H9 (cell line): Measurements from ENCODE around the gene GLB1L2. TPM values are rescaled to one million over a fixed set of nuclear protein-coding genes. Genes with fewer than 3 reads are reported as not detected.

ENCODE experiments used
- DNase-seq: peaks from one replicate; pipeline ENCODE4 v3.0.0-alpha.2; 2017
- H2AFZ ChIP-seq: one replicate; pipeline ENCODE4 v1.6.1; 2013; ENCODE audit warnings: mild to moderate bottlenecking, low read length, control low read depth, moderate library complexity
- H2AK5ac ChIP-seq: 2 replicates; pipeline ENCODE4 v1.6.1; 2013; ENCODE audit warnings: low read length, control low read depth, mixed read lengths; ENCODE audit not compliant: insufficient read length
- H2BK120ac ChIP-seq: one replicate; pipeline ENCODE4 v1.6.1; 2013; ENCODE audit warnings: low read depth, mild to moderate bottlenecking, low read length, control low read depth, inconsistent platforms; ENCODE audit not compliant: poor library complexity, severe bottlenecking
- H2BK12ac ChIP-seq: 2 replicates; pipeline ENCODE4 v1.6.1; 2013; ENCODE audit warnings: low read length, control low read depth, mixed read lengths, low read depth; ENCODE audit not compliant: insufficient read length
- H2BK15ac ChIP-seq: 2 replicates; pipeline ENCODE4 v1.6.1; 2013; ENCODE audit warnings: low read depth, low read length, control low read depth
- H2BK20ac ChIP-seq: one replicate; pipeline ENCODE4 v1.6.1; 2013; ENCODE audit warnings: low read depth, mild to moderate bottlenecking, low read length, control low read depth, inconsistent platforms; ENCODE audit not compliant: poor library complexity, severe bottlenecking
- H2BK5ac ChIP-seq: 2 replicates; pipeline ENCODE4 v1.6.1; 2013; ENCODE audit warnings: low read length, control low read depth, mixed read lengths; ENCODE audit not compliant: insufficient read length
- H3K14ac ChIP-seq: 2 replicates; pipeline ENCODE4 v1.6.1; 2013; ENCODE audit warnings: low read length, control low read depth; ENCODE audit not compliant: insufficient read depth
- H3K18ac ChIP-seq: 2 replicates; pipeline ENCODE4 v1.6.1; 2013; ENCODE audit warnings: low read depth, mild to moderate bottlenecking, mixed read lengths, low read length, control low read depth; ENCODE audit not compliant: insufficient read length
- H3K23ac ChIP-seq: 2 replicates; pipeline ENCODE4 v1.6.1; 2013; ENCODE audit warnings: low read length, control low read depth, mixed read lengths, low read depth; ENCODE audit not compliant: insufficient read length
- H3K23me2 ChIP-seq: 2 replicates; pipeline ENCODE4 v1.6.1; 2013; ENCODE audit warnings: low read depth, mild to moderate bottlenecking, mixed read lengths, low read length, control low read depth; ENCODE audit not compliant: insufficient read length, poor library complexity, severe bottlenecking
- H3K27ac ChIP-seq: 2 replicates; pipeline ENCODE4 v1.5.1; 2013; ENCODE audit warnings: low read length, control low read depth, mixed read lengths, low read depth; ENCODE audit not compliant: insufficient read length
- H3K27me3 ChIP-seq: 2 replicates; pipeline ENCODE4 v1.6.1; 2013; ENCODE audit warnings: low read length, control low read depth, inconsistent platforms; ENCODE audit not compliant: insufficient read depth
- H3K4ac ChIP-seq: 2 replicates; pipeline ENCODE4 v1.6.1; 2013; ENCODE audit warnings: low read depth, mild to moderate bottlenecking, control low read depth, inconsistent platforms, low read length, moderate library complexity
- H3K4me1 ChIP-seq: 2 replicates; pipeline ENCODE4 v1.6.1; 2013; ENCODE audit warnings: low read length, control low read depth, inconsistent platforms; ENCODE audit not compliant: insufficient read depth
- H3K4me2 ChIP-seq: 2 replicates; pipeline ENCODE4 v1.6.1; 2013; ENCODE audit warnings: low read length, control low read depth, mixed read lengths; ENCODE audit not compliant: insufficient read length, insufficient read depth
- H3K56ac ChIP-seq: 2 replicates; pipeline ENCODE4 v1.6.1; 2013; ENCODE audit warnings: low read depth, mild to moderate bottlenecking, mixed read lengths, low read length, control low read depth; ENCODE audit not compliant: insufficient read length
- H3K79me1 ChIP-seq: 2 replicates; pipeline ENCODE4 v1.6.1; 2013; ENCODE audit warnings: low read depth, mild to moderate bottlenecking, moderate library complexity, low read length, control low read depth, inconsistent platforms; ENCODE audit not compliant: insufficient read depth, poor library complexity, severe bottlenecking
- H3K79me2 ChIP-seq: 2 replicates; pipeline ENCODE4 v1.6.1; 2013; ENCODE audit warnings: low read length, control low read depth, inconsistent platforms; ENCODE audit not compliant: insufficient read depth
- H3K9ac ChIP-seq: 2 replicates; pipeline ENCODE4 v1.6.1; 2013; ENCODE audit warnings: low read length, control low read depth, mixed read lengths; ENCODE audit not compliant: insufficient read length; ENCODE audit errors: extremely low read depth
- H3K9me3 ChIP-seq: one replicate; pipeline ENCODE4 v1.6.1; 2013; ENCODE audit warnings: low read depth, low read length, inconsistent platforms; ENCODE audit not compliant: control insufficient read depth
- H3T11ph ChIP-seq: one replicate; pipeline ENCODE4 v1.6.1; 2013; ENCODE audit warnings: mild to moderate bottlenecking, low read length, control low read depth, inconsistent platforms
- H4K20me1 ChIP-seq: one replicate; pipeline ENCODE4 v1.6.1; 2013; ENCODE audit not compliant: control insufficient read depth, insufficient read length, insufficient read depth
- H4K5ac ChIP-seq: 2 replicates; pipeline ENCODE4 v1.6.1; 2013; ENCODE audit warnings: low read depth, mild to moderate bottlenecking, mixed read lengths, low read length, control low read depth; ENCODE audit not compliant: insufficient read length
- H4K8ac ChIP-seq: replicated peaks from 2 replicates; pipeline ENCODE4 v1.6.1; 2013; ENCODE audit warnings: low read length, control low read depth, mixed read lengths, low read depth; ENCODE audit not compliant: insufficient read length
- H4K91ac ChIP-seq: 2 replicates; pipeline ENCODE4 v1.6.1; 2013; ENCODE audit warnings: low read depth, mild to moderate bottlenecking, moderate library complexity, mixed read lengths, low read length, control low read depth; ENCODE audit not compliant: insufficient read length
- H3K27ac Mint-ChIP-seq, 3 experiments: 2 replicates in 2 of 3; 3 replicates in 1 of 3; pipeline ENCODE4 v1.8.0; 2020 to 2021; ENCODE audit warnings: mixed read lengths in 3 of 3, mild to moderate bottlenecking in 1 of 3, moderate library complexity in 1 of 3
- H3K27me3 Mint-ChIP-seq: 2 replicates; pipeline ENCODE4 v1.8.0; 2021; ENCODE audit warnings: low read depth, mild to moderate bottlenecking, moderate library complexity, mixed read lengths
- H3K36me3 Mint-ChIP-seq, 3 experiments: 2 replicates in 2 of 3; 3 replicates in 1 of 3; pipeline ENCODE4 v1.8.0; 2020 to 2021; ENCODE audit warnings: low read depth in 3 of 3, mixed read lengths in 3 of 3; ENCODE audit not compliant: insufficient read depth in 1 of 3
- H3K4me1 Mint-ChIP-seq, 2 experiments: 2 replicates each; pipeline ENCODE4 v1.8.0; 2020; ENCODE audit warnings: mixed read lengths in 2 of 2
- H3K4me3 Mint-ChIP-seq, 2 experiments: 2 replicates in 1 of 2; 3 replicates in 1 of 2; pipeline ENCODE4 v1.8.0; 2020 to 2021; ENCODE audit warnings: mild to moderate bottlenecking in 2 of 2, mixed read lengths in 2 of 2, moderate library complexity in 1 of 2
- H3K9me3 Mint-ChIP-seq, 2 experiments: 2 replicates in 1 of 2; 3 replicates in 1 of 2; pipeline ENCODE4 v1.8.0; 2020; ENCODE audit warnings: mild to moderate bottlenecking in 2 of 2, mixed read lengths in 2 of 2, moderate library complexity in 1 of 2
- CTCF ChIP-seq: fragments of 200-600 bp; sonication (generic); conservative IDR thresholded peaks from 3 replicates; pipeline ENCODE4 v1.8.0; 2021; ENCODE audit warnings: antibody characterized with exemption, mild to moderate bottlenecking
- WGBS: extraction: QIAGEN DNeasy Blood & Tissue Kit; methylation state at CpG from one replicate; pipeline ENCODE4 v1.1.7; 2013; ENCODE audit warnings: missing lambda C conversion rate, low lambda C conversion rate, mixed read lengths; ENCODE audit not compliant: insufficient read length; ENCODE audit errors: extremely low coverage; 5-methylcytosine and 5-hydroxymethylcytosine counted together
- total RNA-seq: library from RNA; stranded (reverse); gene quantifications from 2 replicates; pipeline ENCODE4 v1.2.1, GENCODE V29; 2021

Gene GLB1L2
- total RNA-seq, 1 experiment from 2014 or later, result 2.4 TPM

GRCh38 chr11:134416726-134417125 is 84.9 kb downstream of the GLB1L2 start:
- no peak overlapping the region for H2BK5ac ChIP-seq
- H3K27ac ChIP-seq, result no peak overlapping the region
- no peak overlapping the region for H2BK12ac ChIP-seq
- Mint-ChIP-seq H3K4me1 (peaks cover 31% of the 10 kb centered on the region in 2 experiments), H3K27me3 (peaks cover 22% of the 10 kb centered on the region), H3K27ac (no peak overlapping the region; a peak in 1 of 7 replicates), H3K9me3 (no peaks in the 10 kb centered on the region; a peak in 1 of 5 replicates), H3K4me3 (no peak overlapping the region), H3K36me3 (peaks cover 0 to 3% (median 0%) of the 10 kb centered on the region in 3 experiments; a peak in 1 of 7 replicates)
- no peaks in the 10 kb centered on the region for H3K27me3 ChIP-seq
- no peak overlapping the region for H3T11ph ChIP-seq
- no peak overlapping the region for H3K56ac ChIP-seq
- no peak for DNase-seq
- H3K4me2 ChIP-seq, result no peak overlapping the region
- no peak overlapping the region for H3K18ac ChIP-seq
- TF ChIP-seq CTCF, result no peak
- H3K9me3 ChIP-seq, result no peaks in the 10 kb centered on the region
- no CpG with 5 or more reads among the region's 10 CpGs for WGBS
- no peaks in the 10 kb centered on the region for H3K79me1 ChIP-seq
- no peak overlapping the region for H3K4ac ChIP-seq
- H4K91ac ChIP-seq, result no peak overlapping the region
- no peak overlapping the region for H2BK120ac ChIP-seq
- H3K9ac ChIP-seq, result no peak overlapping the region
- no peaks in the 10 kb centered on the region for H4K20me1 ChIP-seq
- H4K8ac ChIP-seq, result no peak overlapping the region
- H3K23ac ChIP-seq, result no peak overlapping the region
- peaks cover 14% of the 10 kb centered on the region; the same call in 1 of the 2 replicates for H3K4me1 ChIP-seq
- no peaks in the 10 kb centered on the region for H3K79me2 ChIP-seq
- no peak overlapping the region for H3K14ac ChIP-seq
- H2BK15ac ChIP-seq, result no peak overlapping the region
- H4K5ac ChIP-seq, result no peak overlapping the region
- no peak overlapping the region for H2BK20ac ChIP-seq
- no peak overlapping the region for H2AFZ ChIP-seq
- no peak overlapping the region for H2AK5ac ChIP-seq
- peaks cover 15% of the 10 kb centered on the region for H3K23me2 ChIP-seq
